T-helper 2 cell treated with Interferon-gamma antibody and Interleukin-4, amounts not matched to agents 5 μg/mL and 100 μg/mL, for 36 hours (primary cell): ENCODE measurements around the gene PPP1R37.

Experiments used
- DNase-seq: peaks from one replicate; pipeline ENCODE4 v3.0.0; 2021; ENCODE audit warnings: low spot score
- H3K27ac Mint-ChIP-seq: one replicate; pipeline ENCODE4 v1.8.0; 2021; ENCODE audit warnings: mild to moderate bottlenecking, mixed read lengths
- H3K27me3 Mint-ChIP-seq: one replicate; pipeline ENCODE4 v1.8.0; 2021; ENCODE audit warnings: low read depth, mixed read lengths
- H3K36me3 Mint-ChIP-seq: one replicate; pipeline ENCODE4 v1.8.0; 2021; ENCODE audit warnings: low read depth, mixed read lengths
- H3K4me1 Mint-ChIP-seq: one replicate; pipeline ENCODE4 v1.8.0; 2021; ENCODE audit warnings: low read depth, mixed read lengths
- H3K4me3 Mint-ChIP-seq: one replicate; pipeline ENCODE4 v1.8.0; 2022; ENCODE audit warnings: mild to moderate bottlenecking, moderate library complexity, mixed read lengths
- H3K9me3 Mint-ChIP-seq: one replicate; pipeline ENCODE4 v1.8.0; 2021; ENCODE audit warnings: mixed read lengths

The PPP1R37 gene

GRCh38 chr19:45076851-45077730 lies 15.9 kb upstream of the PPP1R37 start:
- Mint-ChIP-seq H3K9me3 (no peaks in the 10 kb centered on the region), H3K27ac (peak overlapping the region; percentile 73), H3K4me3 (peak overlapping the region; percentile 84), H3K36me3 (peaks cover 13% of the 10 kb centered on the region), H3K27me3 (no peaks in the 10 kb centered on the region), H3K4me1 (peaks cover 31% of the 10 kb centered on the region)
- DNase-seq: no peak

DNA sequence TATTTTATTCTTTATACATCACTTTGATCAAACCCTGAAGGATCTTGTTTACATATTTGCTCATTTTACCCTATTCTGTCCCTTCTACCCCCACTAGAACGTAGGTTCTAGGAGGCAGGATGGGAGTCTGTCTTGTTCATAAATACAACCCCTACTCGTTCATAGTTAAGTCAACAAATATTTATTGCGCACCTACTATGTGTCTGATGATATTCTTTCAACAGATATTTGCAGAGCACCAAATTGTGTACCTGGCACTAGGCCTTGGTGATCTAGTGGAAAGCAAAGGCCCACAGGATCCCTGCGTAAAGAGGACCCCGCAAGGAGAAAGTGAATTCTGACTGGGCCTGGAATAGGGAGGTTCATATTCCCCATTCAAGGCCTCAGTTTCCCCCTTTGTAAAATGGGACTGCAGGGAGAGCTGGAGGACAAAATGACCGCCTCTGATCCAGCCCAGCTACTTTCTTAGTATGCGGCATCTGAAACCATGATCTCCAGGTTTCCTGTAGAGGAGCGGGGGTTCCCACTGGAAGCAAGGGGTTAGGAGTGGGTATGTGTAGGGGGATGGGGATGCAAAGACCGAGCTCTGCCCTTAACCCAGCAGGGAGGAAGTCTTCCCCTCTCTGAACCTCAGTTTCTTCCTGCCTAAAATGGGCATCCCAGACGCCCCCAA lies 14.5 kb upstream of the PPP1R37 start:
- H3K27me3 Mint-ChIP-seq: no peaks in the 10 kb centered on the region
- H3K4me3 Mint-ChIP-seq: peak overlapping the region; percentile 99
- H3K36me3 Mint-ChIP-seq: peaks cover 17% of the 10 kb centered on the region
- H3K27ac Mint-ChIP-seq: peak overlapping the region; percentile 60
- DNase-seq: no peak
- no peaks in the 10 kb centered on the region for H3K9me3 Mint-ChIP-seq
- H3K4me1 Mint-ChIP-seq: peaks cover 34% of the 10 kb centered on the region

GRCh38 chr19:45079063-45079910 lies 13.7 kb upstream of the PPP1R37 start, which contains the start of gene GEMIN7:
Gene GEMIN7, plus strand, starts transcription at chr19:45079260. Its CDS starts 10,855 bp downstream, at chr19:45090115.
- peaks cover 17% of the 10 kb centered on the region for H3K36me3 Mint-ChIP-seq
- H3K27me3 Mint-ChIP-seq: no peaks in the 10 kb centered on the region
- H3K4me1 Mint-ChIP-seq: peaks cover 34% of the 10 kb centered on the region
- peak within 1 kb of the TSS; percentile 99 for H3K4me3 Mint-ChIP-seq
- H3K9me3 Mint-ChIP-seq: no peaks in the 10 kb centered on the region
- H3K27ac Mint-ChIP-seq: peak within 1 kb of the TSS; percentile 86
- peak; percentile 82 for DNase-seq

GRCh38 chr19:45079911-45080370 lies 13.0 kb upstream of the PPP1R37 start:
- H3K4me3 Mint-ChIP-seq: peak overlapping the region; percentile 99
- peaks cover 30% of the 10 kb centered on the region for H3K4me1 Mint-ChIP-seq
- peaks cover 17% of the 10 kb centered on the region for H3K36me3 Mint-ChIP-seq
- no peaks in the 10 kb centered on the region for H3K9me3 Mint-ChIP-seq
- peak overlapping the region; percentile 86 for H3K27ac Mint-ChIP-seq
- no peaks in the 10 kb centered on the region for H3K27me3 Mint-ChIP-seq
- no peak for DNase-seq

GRCh38 chr19:45082170-45082569 lies 10.8 kb upstream of the PPP1R37 start:
- H3K27me3 Mint-ChIP-seq: no peaks in the 10 kb centered on the region
- H3K36me3 Mint-ChIP-seq: peaks cover 25% of the 10 kb centered on the region
- peak overlapping the region; percentile 4 for H3K4me3 Mint-ChIP-seq
- H3K9me3 Mint-ChIP-seq: no peaks in the 10 kb centered on the region
- no peak for DNase-seq
- H3K4me1 Mint-ChIP-seq: peaks cover 21% of the 10 kb centered on the region
- no peak overlapping the region for H3K27ac Mint-ChIP-seq

DNA sequence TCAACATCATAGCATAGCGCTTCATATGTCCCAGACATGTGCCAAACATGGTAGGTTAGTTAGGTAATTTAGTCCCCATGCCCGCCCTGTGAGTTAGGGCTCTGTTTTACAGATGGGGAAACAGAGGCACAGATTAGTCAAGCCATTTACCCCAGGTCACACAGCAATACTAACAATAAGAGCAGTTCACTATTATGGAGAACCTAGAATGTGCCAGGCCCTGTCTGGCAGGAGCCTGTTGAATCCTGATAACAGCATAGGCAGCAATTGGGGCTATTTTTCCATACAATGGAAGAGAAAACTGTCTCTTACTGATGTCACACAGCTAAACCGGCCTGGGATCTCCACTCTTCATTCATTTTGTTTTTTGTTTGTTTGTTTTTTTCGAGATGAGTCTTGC lies 6.5 kb upstream of the PPP1R37 start:
- no peak for DNase-seq
- no peaks in the 10 kb centered on the region for H3K9me3 Mint-ChIP-seq
- peaks cover 41% of the 10 kb centered on the region for H3K36me3 Mint-ChIP-seq
- H3K4me1 Mint-ChIP-seq: peaks cover 20% of the 10 kb centered on the region
- no peak overlapping the region for H3K4me3 Mint-ChIP-seq
- peak overlapping the region; percentile 49 for H3K27ac Mint-ChIP-seq
- no peaks in the 10 kb centered on the region for H3K27me3 Mint-ChIP-seq

- Mint-ChIP-seq H3K27me3 (no peaks in the 10 kb centered on the region), H3K36me3 (peaks cover 35% of the 10 kb centered on the region)
Measured at GRCh38 chr19:45087531-45087930, 5.4 kb upstream of the PPP1R37 start.

GRCh38 chr19:45090034-45090433 lies 2.9 kb upstream of the PPP1R37 start:
- no peak overlapping the region for H3K4me3 Mint-ChIP-seq
- DNase-seq: no peak
- H3K4me1 Mint-ChIP-seq: peaks cover 34% of the 10 kb centered on the region
- no peak overlapping the region for H3K27ac Mint-ChIP-seq
- no peaks in the 10 kb centered on the region for H3K27me3 Mint-ChIP-seq
- H3K9me3 Mint-ChIP-seq: no peaks in the 10 kb centered on the region
- H3K36me3 Mint-ChIP-seq: peaks cover 37% of the 10 kb centered on the region

More at GRCh38 chr19:45087531-45087930, 5.4 kb upstream of the PPP1R37 start:
- peak overlapping the region; percentile 73 for H3K4me3 Mint-ChIP-seq
- H3K9me3 Mint-ChIP-seq: no peaks in the 10 kb centered on the region
- peak; percentile 33 for DNase-seq
- peak overlapping the region; percentile 90 for H3K27ac Mint-ChIP-seq
- H3K4me1 Mint-ChIP-seq: peaks cover 19% of the 10 kb centered on the region

- H3K27ac Mint-ChIP-seq: peak overlapping the region; percentile 12
- H3K9me3 Mint-ChIP-seq: no peaks in the 10 kb centered on the region
- H3K4me1 Mint-ChIP-seq: peaks cover 34% of the 10 kb centered on the region
- DNase-seq: no peak
- no peaks in the 10 kb centered on the region for H3K27me3 Mint-ChIP-seq
- no peak overlapping the region for H3K4me3 Mint-ChIP-seq
- H3K36me3 Mint-ChIP-seq: peaks cover 33% of the 10 kb centered on the region
Measured at GRCh38 chr19:45090606-45091005, 2.4 kb upstream of the PPP1R37 start.

- peak overlapping the region; percentile 84 for H3K4me3 Mint-ChIP-seq
- peak; percentile 95 for DNase-seq
- peak overlapping the region; percentile 91 for H3K27ac Mint-ChIP-seq
- H3K27me3 Mint-ChIP-seq: no peaks in the 10 kb centered on the region
- H3K9me3 Mint-ChIP-seq: no peaks in the 10 kb centered on the region
- peaks cover 31% of the 10 kb centered on the region for H3K36me3 Mint-ChIP-seq
- peaks cover 37% of the 10 kb centered on the region for H3K4me1 Mint-ChIP-seq
Measured at GRCh38 chr19:45091031-45091923, 1.7 kb upstream of the PPP1R37 start.

DNA sequence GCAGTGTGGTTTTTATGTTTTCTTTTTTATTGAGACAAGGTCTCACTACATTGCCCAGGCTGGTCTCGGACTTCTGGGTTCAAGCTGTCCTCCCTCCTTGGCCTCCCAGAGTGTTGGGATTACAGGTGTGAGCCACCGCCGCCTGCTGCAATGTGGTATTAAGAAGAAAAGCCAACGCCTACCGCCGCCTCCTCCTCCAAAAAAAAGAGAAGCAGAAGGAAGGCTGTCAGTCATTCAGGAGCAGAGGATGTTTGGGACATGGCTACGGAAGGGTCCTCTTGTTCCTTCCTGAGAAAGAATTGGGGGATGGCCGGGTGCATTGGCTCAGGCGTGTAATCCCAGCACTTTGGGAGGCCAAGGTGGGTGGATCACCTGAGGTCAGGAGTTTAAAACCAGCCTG lies 1.2 kb downstream of the PPP1R37 start:
- H3K36me3 Mint-ChIP-seq: peaks cover 21% of the 10 kb centered on the region

DNA sequence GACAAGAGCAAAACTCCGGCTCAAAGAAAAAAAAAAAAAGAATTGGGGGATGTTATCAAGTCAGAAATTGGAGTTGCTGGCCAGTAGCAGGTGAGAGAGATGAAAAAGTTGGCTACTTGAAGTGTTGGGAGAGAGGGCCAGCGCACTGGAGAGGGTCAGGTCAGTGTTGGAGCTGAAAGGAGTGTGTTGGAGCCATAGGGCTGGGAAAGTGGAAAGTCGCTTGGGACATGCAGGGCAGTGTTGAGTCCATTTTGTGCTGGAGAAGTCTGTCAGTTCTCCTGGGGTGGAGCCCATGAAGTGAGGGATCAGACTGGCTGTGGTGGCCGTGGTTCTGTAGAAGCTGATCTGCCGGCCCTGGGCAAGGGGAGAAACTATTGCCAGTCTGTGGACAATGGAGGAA lies 1.7 kb downstream of the PPP1R37 start:
- Mint-ChIP-seq H3K27ac (peak overlapping the region; percentile 49), H3K27me3 (no peaks in the 10 kb centered on the region), H3K36me3 (peaks cover 20% of the 10 kb centered on the region), H3K4me3 (peak overlapping the region; percentile 84), H3K9me3 (no peaks in the 10 kb centered on the region), H3K4me1 (peaks cover 40% of the 10 kb centered on the region)
- DNase-seq: no peak

More for the DNA sequence above, 1.2 kb downstream of the PPP1R37 start:
- no peak for DNase-seq
- Mint-ChIP-seq H3K4me3 (peak overlapping the region; percentile 84), H3K27ac (peak overlapping the region; percentile 52), H3K27me3 (no peaks in the 10 kb centered on the region), H3K4me1 (peaks cover 37% of the 10 kb centered on the region), H3K9me3 (no peaks in the 10 kb centered on the region)
